Measurements from ENCODE around the gene GGCX.
A peak's percentile ranks its signal among the peaks of the same experiment; 100 is the strongest.
"Not testable (repeated sequence)": the region's sequence is repeated elsewhere in the genome, so short reads cannot be mapped to it uniquely, and the experiment has no call there.

GGCX gene

DNA sequence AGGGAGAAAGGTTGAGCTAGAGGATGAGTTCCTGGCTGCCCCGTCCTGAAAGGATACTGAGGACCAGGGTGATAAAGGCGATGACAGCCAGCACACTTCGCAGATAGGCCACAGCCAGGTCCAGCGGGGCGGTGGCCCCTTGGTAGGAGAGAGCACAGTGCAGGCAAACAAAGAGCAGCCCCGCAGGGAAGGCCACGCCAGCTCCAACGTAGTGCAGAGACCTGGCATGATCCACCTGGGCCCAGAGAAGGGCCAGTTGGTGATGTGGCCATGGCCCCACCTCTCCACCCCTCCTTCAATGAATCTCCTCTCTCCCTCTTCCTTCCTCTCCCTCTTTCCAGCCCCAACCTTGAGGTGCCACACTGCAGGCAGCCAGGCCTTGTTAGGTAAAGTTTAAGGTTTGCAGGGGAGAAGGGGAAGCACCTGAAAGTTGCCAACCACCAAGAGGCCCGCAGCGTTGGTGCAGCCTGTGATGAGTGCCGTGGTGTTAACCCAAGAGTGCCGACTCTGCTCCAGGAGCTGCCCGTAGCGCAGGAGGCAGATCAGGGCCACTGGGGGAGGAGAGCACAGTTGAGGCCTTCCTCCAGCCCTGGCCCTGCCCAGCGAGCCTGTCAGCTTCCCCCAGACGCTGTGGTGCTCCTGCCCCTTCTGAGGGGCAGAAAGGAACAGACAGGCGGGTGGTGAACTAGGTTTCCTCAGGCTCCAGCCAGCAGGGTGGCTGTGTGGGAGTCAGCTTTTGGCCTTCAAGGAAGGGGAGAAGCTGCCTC is 38.4 kb upstream of the GGCX start:
- DNase-seq (no peak), ATAC-seq (replicated peaks) (no peak)
- peak overlapping the region in 1 of 2 donors; percentile 84 for H3K27ac Mint-ChIP-seq
- H3K4me1 Mint-ChIP-seq (ENCODE audit: low read depth in 2 of 2): peaks cover 38 to 43% of the 10 kb centered on the region in 2 donors
- H3K27me3 Mint-ChIP-seq: no peaks in the 10 kb centered on the region
- peaks cover 26% of the 10 kb centered on the region for H3K36me3 Mint-ChIP-seq (ENCODE audit: insufficient read depth)
- H3K4me3 Mint-ChIP-seq: peak overlapping the region; percentile 22 to 23
- no peaks in the 10 kb centered on the region for H3K9me3 Mint-ChIP-seq

DNA sequence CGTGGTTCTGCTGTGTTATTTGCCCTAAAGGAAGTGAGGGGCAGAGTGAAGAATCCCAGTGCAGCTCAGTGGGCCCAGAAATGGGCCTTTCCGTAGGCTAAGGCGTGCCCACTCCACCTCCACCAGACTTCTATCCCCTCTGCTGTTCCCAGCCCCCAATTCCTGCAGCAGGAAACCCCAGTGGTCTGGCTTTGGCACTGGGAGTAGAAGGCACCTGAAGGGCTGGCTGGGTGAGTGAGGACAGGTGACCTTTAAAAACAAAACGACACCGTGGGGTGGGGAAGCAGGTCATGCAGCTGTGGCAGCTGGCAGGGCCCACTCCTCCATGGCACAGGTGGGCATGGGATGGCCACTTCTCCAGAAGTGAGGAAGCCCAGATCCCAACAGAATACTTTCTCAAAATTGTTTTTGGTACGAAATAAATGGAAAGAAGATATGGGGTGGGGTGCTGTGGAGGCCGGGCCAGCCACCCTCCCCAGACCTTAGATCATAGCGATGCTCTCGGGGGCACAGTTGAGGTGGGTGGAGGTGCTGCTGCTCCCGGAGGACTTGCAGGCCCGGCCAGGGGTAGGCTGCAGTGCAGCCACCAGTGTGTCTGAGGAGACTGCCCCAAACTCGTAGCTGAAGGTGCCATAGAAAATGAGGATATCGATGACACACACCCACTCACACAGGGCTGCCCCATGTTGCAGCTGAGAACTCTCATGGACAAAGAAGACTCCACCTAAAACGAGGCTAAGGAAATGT is 37.5 kb upstream of the GGCX start:
- H3K4me3 Mint-ChIP-seq: no peak overlapping the region
- H3K9me3 Mint-ChIP-seq: no peaks in the 10 kb centered on the region
- DNase-seq (no peak), ATAC-seq (replicated peaks) (no peak)
- H3K36me3 Mint-ChIP-seq (ENCODE audit: insufficient read depth): peaks cover 24% of the 10 kb centered on the region
- peaks cover 42 to 48% of the 10 kb centered on the region in 2 donors for H3K4me1 Mint-ChIP-seq (ENCODE audit: low read depth in 2 of 2)
- peak overlapping the region; percentile 26 to 31 for H3K27ac Mint-ChIP-seq
- no peaks in the 10 kb centered on the region for H3K27me3 Mint-ChIP-seq

DNA sequence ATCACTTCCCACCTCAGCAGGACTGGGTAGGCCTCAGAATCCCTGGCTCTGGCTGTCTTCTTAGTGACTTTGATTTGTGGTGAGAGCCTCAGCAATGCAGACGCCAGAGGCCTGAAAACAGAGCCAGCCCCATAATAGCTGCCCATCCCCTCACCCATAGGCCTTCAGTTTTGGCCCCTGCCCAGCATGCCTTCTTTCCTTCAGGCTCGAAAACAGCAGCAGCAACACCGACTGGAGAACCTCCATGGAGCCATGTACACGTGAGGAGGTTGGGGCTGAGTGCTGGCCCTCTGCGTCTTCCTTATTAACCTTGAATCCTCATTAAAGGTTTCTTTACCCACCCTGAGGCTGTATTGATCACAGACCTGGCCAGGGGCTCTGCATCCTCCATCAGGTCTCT is 35.9 kb upstream of the GGCX start:
- H3K27me3 Mint-ChIP-seq: no peaks in the 10 kb centered on the region
- peaks cover 24% of the 10 kb centered on the region for H3K36me3 Mint-ChIP-seq (ENCODE audit: insufficient read depth)
- H3K9me3 Mint-ChIP-seq: no peaks in the 10 kb centered on the region
- no peak for DNase-seq
- no peak for ATAC-seq (replicated peaks)
- peaks cover 42 to 43% of the 10 kb centered on the region in 2 donors for H3K4me1 Mint-ChIP-seq (ENCODE audit: low read depth in 2 of 2)
- H3K4me3 Mint-ChIP-seq: peak overlapping the region; percentile 100
- H3K27ac Mint-ChIP-seq: peak overlapping the region in 1 of 2 donors; percentile 100

DNA sequence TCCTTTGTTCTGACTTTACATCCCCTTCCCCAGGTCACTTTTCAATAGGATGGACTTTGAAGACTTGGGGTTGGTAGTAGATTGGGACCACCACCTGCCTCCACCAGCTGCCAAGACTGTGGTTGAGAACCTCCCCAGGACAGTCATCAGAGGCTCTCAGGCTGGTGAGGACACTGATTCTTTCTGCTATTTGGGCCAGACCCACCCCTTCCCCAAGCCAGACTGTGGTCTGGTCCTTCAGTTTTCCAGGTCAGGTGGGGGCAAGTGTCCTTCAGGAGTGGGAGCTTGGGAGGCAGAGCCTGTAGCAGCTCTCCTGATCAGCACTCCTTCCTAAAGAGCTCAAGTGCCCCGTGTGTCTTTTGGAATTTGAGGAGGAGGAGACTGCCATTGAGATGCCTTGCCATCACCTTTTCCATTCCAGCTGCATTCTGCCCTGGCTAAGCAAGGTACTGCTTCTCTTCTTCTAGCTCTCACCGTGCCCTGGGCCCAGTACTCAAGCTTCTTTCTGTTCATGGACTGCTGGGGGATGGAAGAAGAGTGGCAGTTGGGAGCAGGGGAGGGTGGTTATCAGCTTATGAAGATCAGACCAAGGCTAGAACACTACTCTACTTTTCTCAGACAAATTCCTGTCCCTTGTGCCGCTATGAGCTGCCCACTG is 35.3 kb upstream of the GGCX start:
- Mint-ChIP-seq H3K27ac (peak overlapping the region; percentile 100), H3K9me3 (no peaks in the 10 kb centered on the region), H3K36me3 (ENCODE audit: insufficient read depth) (peaks cover 23% of the 10 kb centered on the region), H3K4me3 (peak overlapping the region; percentile 100), H3K27me3 (no peaks in the 10 kb centered on the region), H3K4me1 (ENCODE audit: low read depth in 2 of 2) (peaks cover 38% of the 10 kb centered on the region in 2 donors)
- no peak for DNase-seq
- no peak for ATAC-seq (replicated peaks)

DNA sequence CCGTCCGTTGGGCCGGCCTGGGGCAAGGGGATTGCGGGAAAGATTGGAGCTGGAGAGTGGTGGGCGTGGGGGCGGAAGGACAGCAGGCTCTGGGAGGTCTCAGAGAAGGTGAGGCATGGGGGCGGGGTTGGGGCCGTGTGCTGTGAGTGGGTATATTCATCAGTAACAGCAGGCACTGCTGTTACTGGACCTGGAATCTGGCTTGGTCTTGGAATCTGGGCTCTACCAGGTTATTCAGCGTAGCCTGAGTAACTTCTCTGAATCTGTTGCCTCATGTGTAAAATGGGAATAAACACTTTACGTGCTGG is 34.7 kb upstream of the GGCX start:
- Mint-ChIP-seq H3K27ac (peak overlapping the region; percentile 100), H3K36me3 (ENCODE audit: insufficient read depth) (peaks cover 21% of the 10 kb centered on the region), H3K4me3 (peak overlapping the region; percentile 100), H3K27me3 (no peaks in the 10 kb centered on the region), H3K4me1 (ENCODE audit: low read depth in 2 of 2) (peaks cover 34% of the 10 kb centered on the region in 2 donors), H3K9me3 (no peaks in the 10 kb centered on the region)
- DNase-seq: no peak
- peak; percentile 3 for ATAC-seq (replicated peaks)

DNA sequence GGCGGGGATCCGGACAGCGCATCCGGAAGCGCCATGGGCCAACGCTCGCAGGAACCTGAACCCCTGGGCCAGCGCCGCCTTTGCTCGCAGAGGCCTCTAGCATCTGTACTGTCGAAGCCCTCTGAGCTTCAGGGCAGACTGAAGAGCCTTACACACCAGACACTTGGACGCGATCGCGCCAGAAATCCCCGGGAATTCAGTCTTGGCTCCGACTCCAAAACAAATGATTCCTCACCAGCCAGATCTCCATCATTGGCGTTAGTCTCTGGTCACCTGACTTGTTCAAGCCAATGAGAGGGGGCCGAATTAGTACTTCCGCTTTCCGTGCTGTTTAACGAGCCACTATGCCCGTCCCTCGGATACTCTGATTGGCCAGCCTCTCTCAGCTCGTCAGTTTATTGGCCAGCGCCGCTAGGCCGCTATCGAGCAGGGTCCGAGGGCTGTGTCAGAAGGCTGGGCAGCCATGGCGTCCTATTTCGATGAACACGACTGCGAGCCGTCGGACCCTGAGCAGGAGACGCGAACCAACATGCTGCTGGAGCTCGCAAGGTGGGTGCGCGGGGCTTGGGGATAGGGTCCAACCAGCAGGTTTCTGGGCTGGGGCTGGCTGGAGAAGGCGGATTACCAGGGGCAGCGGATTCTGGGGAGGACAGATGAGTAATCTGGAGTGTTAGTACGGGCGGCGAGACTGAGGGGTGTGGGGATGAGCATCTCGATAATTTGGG is 34.2 kb upstream of the GGCX start, which contains the start of gene RNF181:
Gene RNF181, plus strand, starts transcription at position 445 of the 725 bp plus-strand sequence. Its CDS starts 19 bp downstream, at position 464.
- peak within 1 kb of the TSS; percentile 100 for H3K27ac Mint-ChIP-seq
- no peaks in the 10 kb centered on the region for H3K27me3 Mint-ChIP-seq
- ATAC-seq (replicated peaks): peak; percentile 98
- peak within 1 kb of the TSS; percentile 100 for H3K4me3 Mint-ChIP-seq
- DNase-seq: peak; percentile 85 to 86 (median 86)
- H3K36me3 Mint-ChIP-seq (ENCODE audit: insufficient read depth): peaks cover 21% of the 10 kb centered on the region
- peaks cover 33 to 36% of the 10 kb centered on the region in 2 donors for H3K4me1 Mint-ChIP-seq (ENCODE audit: low read depth in 2 of 2)
- H3K9me3 Mint-ChIP-seq: no peaks in the 10 kb centered on the region

DNA sequence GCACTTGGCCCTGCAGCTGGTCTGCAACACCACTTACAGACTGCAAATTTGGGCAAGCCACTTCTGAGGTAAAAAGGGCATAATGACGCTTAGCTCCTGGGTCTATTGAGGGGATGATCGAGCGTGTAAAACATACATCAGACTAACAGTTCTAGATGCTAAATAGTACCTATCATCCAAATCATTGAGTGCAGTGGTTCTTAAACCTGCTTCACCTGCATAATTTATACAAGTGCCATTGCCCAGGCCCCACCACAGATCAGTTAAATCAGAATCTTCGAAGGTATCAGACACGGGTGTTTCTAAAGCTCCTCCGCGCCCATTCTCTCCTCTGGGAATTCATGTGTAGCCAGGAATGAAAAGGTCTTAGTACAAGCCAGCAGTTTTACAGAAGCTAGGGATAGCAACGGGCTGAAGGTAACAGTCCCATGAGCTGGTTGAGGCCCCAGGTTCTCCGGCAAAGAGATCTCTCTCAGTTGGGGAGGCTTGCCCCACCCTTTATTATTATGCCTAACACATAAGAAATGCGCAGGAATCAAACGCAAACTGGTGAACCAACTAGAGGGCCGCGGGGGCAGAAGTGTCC is 33.5 kb upstream of the GGCX start:
- Mint-ChIP-seq H3K36me3 (ENCODE audit: insufficient read depth) (peaks cover 25% of the 10 kb centered on the region), H3K4me3 (peak overlapping the region; percentile 100), H3K9me3 (no peaks in the 10 kb centered on the region), H3K4me1 (ENCODE audit: low read depth in 2 of 2) (peaks cover 33 to 40% of the 10 kb centered on the region in 2 donors), H3K27me3 (no peaks in the 10 kb centered on the region), H3K27ac (peak overlapping the region; percentile 100)
- ATAC-seq (replicated peaks) (peak; percentile 1), DNase-seq (no peak)

DNA sequence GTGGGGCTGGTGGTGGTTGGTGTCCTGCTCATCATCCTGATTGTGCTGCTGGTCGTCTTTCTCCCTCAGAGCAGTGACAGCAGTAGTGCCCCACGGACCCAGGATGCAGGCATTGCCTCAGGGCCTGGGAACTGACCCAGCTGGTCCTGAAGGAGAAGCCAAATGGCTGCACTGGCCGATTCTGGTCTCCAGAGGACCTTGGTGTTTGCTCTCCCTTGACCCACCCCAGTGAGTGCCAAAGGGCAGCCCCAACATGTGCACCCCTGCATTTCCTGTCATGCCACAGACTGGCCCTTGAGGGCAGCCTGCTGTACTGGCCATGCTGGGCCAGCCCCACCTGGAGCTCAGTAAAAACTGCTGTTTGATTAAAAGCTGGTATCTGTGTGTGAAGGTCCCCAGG is 31.7 kb upstream of the GGCX start:
- Mint-ChIP-seq H3K9me3 (no peaks in the 10 kb centered on the region), H3K27ac (peak overlapping the region; percentile 60 to 77), H3K4me1 (ENCODE audit: low read depth in 2 of 2) (peaks cover 38 to 45% of the 10 kb centered on the region in 2 donors), H3K4me3 (no peak overlapping the region), H3K27me3 (no peaks in the 10 kb centered on the region), H3K36me3 (ENCODE audit: insufficient read depth) (peaks cover 19% of the 10 kb centered on the region)
- DNase-seq (no peak), ATAC-seq (replicated peaks) (no peak)

DNA sequence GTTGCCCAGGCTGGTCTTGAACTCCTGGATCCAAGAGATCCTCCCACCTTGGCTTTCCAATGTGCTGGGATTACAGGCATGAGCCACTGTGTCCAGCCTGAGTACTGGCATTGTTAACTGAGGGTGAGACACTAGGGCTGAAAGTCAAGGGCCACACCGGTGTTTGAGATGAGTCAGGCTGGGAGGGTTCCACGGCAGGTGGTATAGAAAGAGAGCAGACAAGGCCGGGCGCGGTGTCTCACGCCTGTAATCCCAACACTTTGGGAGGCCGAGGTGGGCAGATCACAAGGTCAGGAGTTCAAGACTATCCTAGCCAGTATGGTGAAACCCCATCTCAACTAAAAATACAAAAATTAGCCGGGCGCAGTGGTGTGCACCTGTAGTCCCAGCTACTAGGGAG is 31.0 kb upstream of the GGCX start:
- Mint-ChIP-seq H3K27ac (peak overlapping the region in 1 of 2 donors; percentile 29), H3K4me3 (peak overlapping the region in 1 of 2 donors; percentile 25), H3K4me1 (ENCODE audit: low read depth in 2 of 2) (peaks cover 38 to 49% of the 10 kb centered on the region in 2 donors), H3K36me3 (ENCODE audit: insufficient read depth) (peaks cover 19% of the 10 kb centered on the region)
- not testable (repeated sequence) for DNase-seq; H3K27me3 Mint-ChIP-seq; ATAC-seq (replicated peaks); H3K9me3 Mint-ChIP-seq

DNA sequence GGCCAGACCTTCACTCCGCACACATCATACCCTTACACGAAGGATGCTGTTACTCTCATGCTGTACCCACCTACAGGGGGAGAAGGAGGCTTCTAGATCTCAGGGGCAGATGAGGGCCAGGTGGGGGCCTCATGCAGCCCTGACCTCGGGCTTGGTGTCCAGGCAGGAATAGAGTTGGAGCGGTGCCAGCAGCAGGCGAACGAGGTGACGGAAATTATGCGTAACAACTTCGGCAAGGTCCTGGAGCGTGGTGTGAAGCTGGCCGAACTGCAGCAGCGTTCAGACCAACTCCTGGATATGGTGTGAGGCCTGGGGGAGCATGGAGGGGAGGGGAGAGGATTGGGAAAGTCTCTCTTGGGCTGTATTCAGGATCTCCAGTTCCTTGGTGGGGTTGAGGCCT is 30.3 kb upstream of the GGCX start:
- DNase-seq (no peak), ATAC-seq (replicated peaks) (no peak)
- Mint-ChIP-seq H3K27ac (peak overlapping the region in 1 of 2 donors; percentile 35), H3K27me3 (no peaks in the 10 kb centered on the region), H3K36me3 (ENCODE audit: insufficient read depth) (peaks cover 19% of the 10 kb centered on the region), H3K4me3 (no peak overlapping the region), H3K9me3 (no peaks in the 10 kb centered on the region), H3K4me1 (ENCODE audit: low read depth in 2 of 2) (peaks cover 33 to 44% of the 10 kb centered on the region in 2 donors)

DNA sequence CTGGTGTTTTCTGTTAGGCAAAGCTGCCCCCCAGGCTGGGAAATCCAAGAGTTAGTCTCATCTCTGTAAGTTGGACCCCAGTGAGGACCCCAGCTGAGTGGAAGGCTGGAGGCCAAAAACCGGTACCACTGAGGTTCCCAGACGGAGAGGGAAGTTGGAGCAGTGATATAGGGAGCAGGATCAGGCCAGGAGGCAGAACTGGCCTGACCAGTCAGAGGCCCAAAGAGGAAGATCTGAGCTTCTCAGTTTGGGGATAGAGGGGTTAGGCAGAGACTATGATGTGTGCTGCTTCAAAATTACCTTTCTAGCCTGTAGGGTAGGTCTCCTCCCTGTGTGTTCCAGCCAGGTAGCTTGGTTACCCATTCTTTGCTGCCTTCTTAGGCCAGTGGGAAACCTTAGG is 29.7 kb upstream of the GGCX start:
- Mint-ChIP-seq H3K9me3 (no peaks in the 10 kb centered on the region), H3K27me3 (no peaks in the 10 kb centered on the region), H3K4me3 (no peak overlapping the region), H3K36me3 (ENCODE audit: insufficient read depth) (peaks cover 18% of the 10 kb centered on the region), H3K27ac (no peak overlapping the region), H3K4me1 (ENCODE audit: low read depth in 2 of 2) (peaks cover 28 to 44% of the 10 kb centered on the region in 2 donors)
- ATAC-seq (replicated peaks) (no peak), DNase-seq (no peak)

DNA sequence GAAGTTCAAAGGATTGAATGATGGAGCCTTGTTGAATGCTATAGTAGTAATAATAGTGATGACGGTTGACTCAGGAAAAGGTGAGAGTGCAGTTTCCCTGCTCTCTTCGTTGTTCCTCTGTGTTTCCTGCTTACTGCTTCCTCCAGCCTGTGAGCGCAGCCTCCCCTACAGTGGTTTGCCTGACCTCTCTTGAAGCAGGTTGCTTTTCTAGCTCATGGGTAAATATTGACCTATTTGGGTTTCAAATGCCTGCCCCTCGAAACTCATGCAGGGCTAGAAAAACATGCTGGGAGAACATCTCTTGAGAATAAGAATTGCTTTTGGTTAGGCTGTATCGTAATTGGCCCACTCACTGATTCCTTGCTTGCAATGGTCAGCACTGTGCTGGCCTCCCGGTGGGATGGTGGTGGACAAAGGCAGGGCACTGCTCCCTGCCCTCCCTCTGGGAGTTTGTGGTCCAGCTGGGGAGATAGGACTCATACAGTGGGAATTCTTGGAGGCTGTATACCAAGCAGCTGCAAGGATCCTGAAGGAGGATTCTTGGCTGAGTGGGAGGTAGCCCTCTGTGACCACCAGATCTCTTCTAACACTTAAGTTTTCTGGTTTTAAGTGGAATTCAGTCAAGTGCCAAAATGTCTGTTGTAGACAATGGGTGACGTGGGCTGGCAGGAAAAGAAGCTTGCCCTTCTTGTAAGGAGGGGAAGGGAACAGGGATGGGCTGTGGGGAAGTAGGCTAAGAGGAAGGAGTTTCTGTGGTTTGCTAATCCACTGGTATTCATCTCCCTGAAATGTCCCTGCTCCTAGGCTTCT is 28.9 kb upstream of the GGCX start:
- Mint-ChIP-seq H3K36me3 (ENCODE audit: insufficient read depth) (peaks cover 10% of the 10 kb centered on the region), H3K27ac (peak overlapping the region in 1 of 2 donors; percentile 81), H3K27me3 (no peaks in the 10 kb centered on the region), H3K4me1 (ENCODE audit: low read depth in 2 of 2) (peaks cover 28 to 45% of the 10 kb centered on the region in 2 donors), H3K4me3 (no peak overlapping the region), H3K9me3 (no peaks in the 10 kb centered on the region)
- DNase-seq (no peak), ATAC-seq (replicated peaks) (no peak)
